ENCODE measurements around the gene PHC1.

DNA sequence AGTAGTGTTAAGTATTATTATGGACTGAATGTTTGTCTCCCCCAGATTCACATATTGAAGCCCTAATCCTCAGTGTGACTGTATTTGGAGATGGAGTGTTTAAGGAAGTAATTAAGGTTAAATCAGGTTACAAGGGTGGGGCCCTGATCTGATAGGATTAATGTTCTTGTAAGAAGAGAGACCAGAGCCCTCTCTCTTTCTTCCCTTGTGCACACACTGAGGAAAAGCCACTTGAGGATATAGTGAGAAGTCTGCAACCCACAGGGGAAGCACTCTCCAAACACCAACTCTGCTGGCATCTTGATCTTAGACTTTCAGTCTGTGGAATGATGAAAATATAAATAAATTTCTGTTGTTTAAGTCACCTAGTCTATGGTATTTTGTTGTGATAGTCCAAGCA, 72.9 kb downstream of the PHC1 start:
- TF ChIP-seq, protein P1, sequence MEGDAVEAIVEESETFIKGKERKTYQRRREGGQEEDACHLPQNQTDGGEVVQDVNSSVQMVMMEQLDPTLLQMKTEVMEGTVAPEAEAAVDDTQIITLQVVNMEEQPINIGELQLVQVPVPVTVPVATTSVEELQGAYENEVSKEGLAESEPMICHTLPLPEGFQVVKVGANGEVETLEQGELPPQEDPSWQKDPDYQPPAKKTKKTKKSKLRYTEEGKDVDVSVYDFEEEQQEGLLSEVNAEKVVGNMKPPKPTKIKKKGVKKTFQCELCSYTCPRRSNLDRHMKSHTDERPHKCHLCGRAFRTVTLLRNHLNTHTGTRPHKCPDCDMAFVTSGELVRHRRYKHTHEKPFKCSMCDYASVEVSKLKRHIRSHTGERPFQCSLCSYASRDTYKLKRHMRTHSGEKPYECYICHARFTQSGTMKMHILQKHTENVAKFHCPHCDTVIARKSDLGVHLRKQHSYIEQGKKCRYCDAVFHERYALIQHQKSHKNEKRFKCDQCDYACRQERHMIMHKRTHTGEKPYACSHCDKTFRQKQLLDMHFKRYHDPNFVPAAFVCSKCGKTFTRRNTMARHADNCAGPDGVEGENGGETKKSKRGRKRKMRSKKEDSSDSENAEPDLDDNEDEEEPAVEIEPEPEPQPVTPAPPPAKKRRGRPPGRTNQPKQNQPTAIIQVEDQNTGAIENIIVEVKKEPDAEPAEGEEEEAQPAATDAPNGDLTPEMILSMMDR (conservative IDR thresholded peaks at IDR 0.05; ENCODE audit: low read length) = no peak
- TF ChIP-seq EZH2phosphoT487 (IDR thresholded peaks at IDR 0.05; ENCODE audit: borderline replicate concordance, low read depth, low read length) = no peak
